Right lobe of liver (tissue), 6 donors: Measurements from ENCODE around the gene PRICKLE1. TPM values are rescaled to one million over a fixed set of nuclear protein-coding genes. Genes with fewer than 3 reads are reported as not detected.
A peak's percentile ranks its signal among the peaks of the same experiment; 100 is the strongest.

Experiments
- ATAC-seq, 4 donors: fragments of 200-7000 bp; cut with Tn5 transposase; one replicate each; pipeline ENCODE4 v1.9.1; 2020; ENCODE audit warnings: mild to moderate bottlenecking in 4 of 4, moderate library complexity in 4 of 4
- DNase-seq, 3 donors: peaks; one replicate each; pipeline ENCODE4 v3.0.0-alpha.2; 2020
- H3K27ac ChIP-seq, 3 donors: fragments of 200-600 bp; one replicate each; pipeline ENCODE4 v1.8.0; 2022
- H3K27me3 ChIP-seq, 2 donors: fragments of 200-600 bp; one replicate each; pipeline ENCODE4 v1.8.0; 2022
- H3K36me3 ChIP-seq, 4 donors: fragments of 200-600 bp; sonication (generic) in 1 of 4; one replicate each; pipeline versions ENCODE4 v1.5.1 to v1.8.0; 2017 to 2022; ENCODE audit warnings: control low read depth in 1 of 4
- H3K4me1 ChIP-seq, 4 donors: fragments of 200-600 bp; sonication (generic) in 1 of 4; one replicate each; pipeline versions ENCODE4 v1.5.1 to v1.8.0; 2017 to 2022; ENCODE audit warnings: control low read depth in 1 of 4
- H3K4me3 ChIP-seq, 3 donors: fragments of 200-600 bp; one replicate each; pipeline ENCODE4 v1.8.0; 2022
- H3K9me3 ChIP-seq, 4 donors: fragments of 200-600 bp; sonication (generic) in 1 of 4; one replicate each; pipeline versions ENCODE4 v1.5.1 to v1.8.0; 2017 to 2022; ENCODE audit warnings: control low read depth in 1 of 4
- POLR2A ChIP-seq: fragments of 450-650 bp; IDR thresholded peaks from one replicate; pipeline ENCODE4 v1.6.1; 2017; ENCODE audit warnings: antibody characterized with exemption, mild to moderate bottlenecking
- WGBS: methylation state at CpG from one replicate; pipeline ENCODE4 v1.1.6; 2018; ENCODE audit warnings: low coverage, low lambda C conversion rate; ENCODE audit not compliant: insufficient coverage; ENCODE audit errors: missing lambda C conversion rate; 5-methylcytosine and 5-hydroxymethylcytosine counted together
- intact Hi-C, 2 donors: fragments of 100-400 bp; cut with DNase I; formaldehyde crosslinking; loops; one replicate each; pipeline versions ENCODE4 v1.11.2 to v1.14.1; 2022
- total RNA-seq, 6 experiments: library from RNA; depleted of rRNA in 2 of 6; stranded (reverse); fragments of >200 nt in 2 of 6; fragmentation: NEBNext Ultra II Directional in 3 of 6; extraction: Animal tissue kit (Norgen Biotek cat#: 25700) in 3 of 6; gene quantifications; one replicate each; pipeline versions ENCODE4 v1.1.0 to v1.2.4, GENCODE V29; 2016 to 2023
- TF ChIP-seq, protein P1 (sequence below), 4 donors: fragments of 200-600 bp in 3 of 4; fragments of 450-650 bp in 1 of 4; IDR thresholded peaks; one replicate each; pipeline versions ENCODE4 v1.5.1 to v1.8.0; 2016 to 2022; ENCODE audit warnings: antibody characterized with exemption in 4 of 4, mild to moderate bottlenecking in 2 of 4
- donor health status: DM: no; HTN: yes; CAD: no.
- donor health status: DM: no; HTN: no; CAD: no.
- donor health status: DM: no; HTN: no; CAD: no.
- donor health status: DM: no; HTN: yes; CAD: no.
- donor health status: DM: no; HTN: yes; CAD: no.

Gene PRICKLE1
- total RNA-seq, 6 experiments from 2014 or later = 0.79 to 2.9 (median 1.1) TPM

DNA sequence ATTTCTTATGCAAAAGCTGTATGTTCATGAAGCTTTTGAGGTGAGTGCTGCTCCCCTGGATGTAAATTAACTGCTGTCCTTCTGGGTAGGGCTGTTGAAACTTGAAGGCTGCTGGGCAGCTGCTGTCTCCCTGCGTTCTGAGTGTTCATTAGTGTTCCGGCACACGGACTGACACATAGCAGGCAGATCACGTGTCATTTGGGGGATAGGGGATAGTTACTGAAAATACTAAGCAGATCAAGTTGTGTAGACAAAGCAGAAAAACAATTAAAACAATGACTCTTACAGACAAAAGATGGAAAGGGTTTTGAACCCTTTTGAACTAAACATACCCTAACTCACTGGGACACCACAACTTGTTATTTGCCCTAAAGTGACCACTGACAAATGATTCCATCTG, 82.5 kb downstream of the PRICKLE1 start:
- Histone ChIP-seq H3K4me3 (no peak overlapping the region), H3K27me3 (no peaks in the 10 kb centered on the region), H3K4me1 (no peaks in the 10 kb centered on the region), H3K27ac (no peak overlapping the region), H3K9me3 (no peaks in the 10 kb centered on the region), H3K36me3 (no peaks in the 10 kb centered on the region)
- 82% methylated on average over 4 of the region's 4 CpGs for WGBS
- DNase-seq = no peak
- no peak for ATAC-seq
- TF ChIP-seq, protein P1, sequence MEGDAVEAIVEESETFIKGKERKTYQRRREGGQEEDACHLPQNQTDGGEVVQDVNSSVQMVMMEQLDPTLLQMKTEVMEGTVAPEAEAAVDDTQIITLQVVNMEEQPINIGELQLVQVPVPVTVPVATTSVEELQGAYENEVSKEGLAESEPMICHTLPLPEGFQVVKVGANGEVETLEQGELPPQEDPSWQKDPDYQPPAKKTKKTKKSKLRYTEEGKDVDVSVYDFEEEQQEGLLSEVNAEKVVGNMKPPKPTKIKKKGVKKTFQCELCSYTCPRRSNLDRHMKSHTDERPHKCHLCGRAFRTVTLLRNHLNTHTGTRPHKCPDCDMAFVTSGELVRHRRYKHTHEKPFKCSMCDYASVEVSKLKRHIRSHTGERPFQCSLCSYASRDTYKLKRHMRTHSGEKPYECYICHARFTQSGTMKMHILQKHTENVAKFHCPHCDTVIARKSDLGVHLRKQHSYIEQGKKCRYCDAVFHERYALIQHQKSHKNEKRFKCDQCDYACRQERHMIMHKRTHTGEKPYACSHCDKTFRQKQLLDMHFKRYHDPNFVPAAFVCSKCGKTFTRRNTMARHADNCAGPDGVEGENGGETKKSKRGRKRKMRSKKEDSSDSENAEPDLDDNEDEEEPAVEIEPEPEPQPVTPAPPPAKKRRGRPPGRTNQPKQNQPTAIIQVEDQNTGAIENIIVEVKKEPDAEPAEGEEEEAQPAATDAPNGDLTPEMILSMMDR (IDR thresholded peaks at IDR 0.05) = no peak
- no peak for TF ChIP-seq POLR2A
- intact Hi-C loops = no loop called here

DNA sequence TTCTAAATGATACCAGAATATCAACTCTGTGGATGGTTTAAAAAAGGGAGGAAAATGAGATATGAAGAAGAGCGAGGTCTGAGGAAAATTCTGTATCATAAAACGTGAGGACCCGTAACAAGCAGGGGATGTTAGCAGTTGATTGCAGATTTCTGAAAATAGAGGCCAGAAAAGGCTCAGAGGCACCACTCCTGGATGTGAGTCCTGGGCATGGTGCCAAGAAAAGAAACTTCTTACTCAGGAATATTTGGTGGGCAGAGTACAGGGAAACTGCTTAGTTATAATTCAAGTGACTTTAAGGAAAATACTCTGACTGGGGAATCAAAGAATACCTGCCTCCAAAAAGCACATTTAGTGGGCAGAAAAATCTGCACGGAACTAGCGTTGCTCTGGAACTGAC, 85.5 kb downstream of the PRICKLE1 start:
- no peaks in the 10 kb centered on the region for H3K4me1 ChIP-seq
- no peak overlapping the region for H3K27ac ChIP-seq
- no peaks in the 10 kb centered on the region for H3K36me3 ChIP-seq
- intact Hi-C loops = no loop called here
- no peak for DNase-seq
- H3K27me3 ChIP-seq = no peaks in the 10 kb centered on the region
- 48% methylated on average over 5 of the region's 5 CpGs for WGBS
- TF ChIP-seq, protein P1 (IDR thresholded peaks at IDR 0.05) = no peak
- TF ChIP-seq POLR2A = no peak
- no peaks in the 10 kb centered on the region for H3K9me3 ChIP-seq
- H3K4me3 ChIP-seq = no peak overlapping the region
- peak in 2 of 4 donors; percentile 15 to 33 for ATAC-seq

DNA sequence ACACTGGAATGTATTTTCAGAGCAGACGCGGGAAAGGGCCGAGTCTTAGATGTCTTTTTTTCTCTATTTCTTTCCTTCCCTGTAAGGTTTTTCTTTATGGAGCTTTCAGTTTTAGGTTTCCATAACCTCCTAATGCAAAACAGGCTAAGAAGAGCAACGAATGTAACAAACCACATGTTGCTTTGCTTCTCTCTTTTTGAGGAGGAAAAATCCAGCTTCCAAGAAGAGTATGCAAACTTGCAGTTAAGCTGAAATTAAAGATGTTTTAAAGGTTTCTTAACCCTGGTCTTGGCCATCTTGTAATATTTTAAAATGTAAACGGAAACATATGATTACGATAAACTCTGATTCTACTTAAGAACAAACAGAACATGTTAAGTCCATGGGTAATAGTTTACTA, 86.9 kb downstream of the PRICKLE1 start:
- no peaks in the 10 kb centered on the region for H3K9me3 ChIP-seq
- H3K27ac ChIP-seq = no peak overlapping the region
- ATAC-seq (no peak), DNase-seq (no peak)
- H3K4me1 ChIP-seq = no peaks in the 10 kb centered on the region
- no peaks in the 10 kb centered on the region for H3K36me3 ChIP-seq
- intact Hi-C loops = no loop called here
- no peaks in the 10 kb centered on the region for H3K27me3 ChIP-seq
- WGBS = 56% methylated on average over 6 of the region's 6 CpGs
- TF ChIP-seq, protein P1 (IDR thresholded peaks at IDR 0.05) = no peak
- no peak for TF ChIP-seq POLR2A
- H3K4me3 ChIP-seq = no peak overlapping the region

DNA sequence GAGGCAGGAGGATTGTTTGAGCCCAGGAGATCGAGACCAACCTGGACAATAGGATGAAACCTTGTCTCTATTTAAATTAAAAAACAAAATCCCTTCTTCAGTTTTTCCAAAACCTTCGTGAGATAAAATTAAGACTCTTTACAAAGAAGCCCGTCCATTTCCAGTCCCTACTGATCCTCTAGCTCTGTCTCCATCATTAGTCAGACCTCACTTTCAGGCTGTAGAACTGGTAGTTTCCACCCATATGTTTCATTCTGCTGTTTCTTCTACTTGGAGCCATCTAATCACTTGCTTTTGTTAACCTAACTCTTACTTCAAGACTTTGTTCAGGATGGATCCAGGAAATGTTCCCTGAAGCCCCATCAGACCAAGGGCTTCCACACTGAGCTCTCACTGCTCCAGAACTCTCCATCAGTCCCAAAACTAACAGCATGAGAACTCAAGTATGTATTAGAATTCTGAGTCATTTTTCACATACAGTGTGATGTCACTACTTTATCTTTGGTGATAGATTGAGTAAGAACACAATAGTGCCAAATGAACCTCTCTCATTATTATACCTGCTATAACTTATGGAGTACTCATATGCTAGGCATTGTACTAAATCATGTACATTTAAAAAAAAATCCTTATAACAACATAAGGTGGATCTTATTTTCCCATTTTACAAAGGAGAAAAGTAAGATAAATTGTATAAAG, 90.8 kb downstream of the PRICKLE1 start:
- WGBS = 77% methylated on average over 3 of the region's 3 CpGs
- DNase-seq (no peak), ATAC-seq (no peak)
- Histone ChIP-seq H3K4me3 (no peak overlapping the region), H3K27ac (no peak overlapping the region), H3K27me3 (no peaks in the 10 kb centered on the region), H3K4me1 (no peaks in the 10 kb centered on the region), H3K36me3 (no peaks in the 10 kb centered on the region), H3K9me3 (no peaks in the 10 kb centered on the region)
- TF ChIP-seq, protein P1 (IDR thresholded peaks at IDR 0.05) = no peak
- no peak for TF ChIP-seq POLR2A
- intact Hi-C loops = no loop called here

DNA sequence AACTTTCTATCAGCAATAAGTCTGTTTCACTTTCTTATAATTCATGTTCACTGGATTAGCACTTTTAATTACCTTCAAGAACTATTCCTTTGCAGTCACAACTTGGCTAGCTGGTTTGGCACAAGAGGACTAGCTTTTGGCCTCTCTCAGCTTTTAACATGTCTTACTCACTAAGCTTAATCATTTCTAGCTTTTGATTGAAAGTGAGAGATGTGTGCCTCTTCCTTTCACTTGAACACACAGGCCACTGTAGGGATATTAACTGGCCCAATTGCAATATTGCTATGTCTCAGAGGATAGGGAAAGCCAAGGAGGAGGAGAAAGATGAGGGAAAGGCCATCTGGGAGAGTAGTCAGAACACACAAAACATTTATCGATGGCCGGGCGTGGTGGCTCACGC, 92.7 kb downstream of the PRICKLE1 start:
- no peak for TF ChIP-seq POLR2A
- TF ChIP-seq, protein P1 (IDR thresholded peaks at IDR 0.05) = no peak
- intact Hi-C loops = no loop called here
- ATAC-seq = no peak
- H3K4me3 ChIP-seq = no peak overlapping the region
- 50% methylated on average over 2 of the region's 4 CpGs for WGBS
- no peak overlapping the region for H3K27ac ChIP-seq
- no peaks in the 10 kb centered on the region for H3K9me3 ChIP-seq
- no peaks in the 10 kb centered on the region for H3K4me1 ChIP-seq
- no peaks in the 10 kb centered on the region for H3K36me3 ChIP-seq
- no peaks in the 10 kb centered on the region for H3K27me3 ChIP-seq
- no peak for DNase-seq
